OCI-LY7 (cell line): ENCODE data around the gene ZBTB42. TPM values are rescaled to one million over a fixed set of nuclear protein-coding genes. Genes with fewer than 3 reads are reported as not detected.
A peak's percentile ranks its signal among the peaks of the same experiment; 100 is the strongest.
"Not testable (repeated sequence)": the region's sequence is repeated elsewhere in the genome, so short reads cannot be mapped to it uniquely, and the experiment has no call there.

Source experiments
- BruUV-seq: library from RNA; stranded (reverse); fragments of 400-500 nt; replicated peaks from 2 replicates; lab custom pipeline; 2021; lab: Mats Ljungman, UMichigan
- CTCF ChIA-PET: fragments of 300-600 bp; sonication (Branson Sonifier 250); formaldehyde crosslinking; loops from one replicate; lab custom pipeline; 2022; ENCODE audit warnings: antibody characterized with exemption; ENCODE audit not compliant: unreplicated experiment; lab: Charles Lee
- POLR2A ChIA-PET: fragments of 300-600 bp; sonication (Branson Sonifier 250); formaldehyde crosslinking; loops from one replicate; lab custom pipeline; 2022; ENCODE audit warnings: antibody characterized with exemption; lab: Charles Lee
- DNase-seq: peaks from one replicate; pipeline ENCODE4 v3.0.0-alpha.2; 2015; ENCODE audit warnings: low spot score
- H2AFZ ChIP-seq: fragments of 200-600 bp; sonication (generic), shearing (Covaris generic); 2 replicates; pipeline ENCODE4 v1.6.1; 2014; ENCODE audit warnings: mild to moderate bottlenecking, antibody characterized with exemption, low read length, moderate library complexity
- H3K27ac ChIP-seq: fragments of 200-600 bp; sonication (generic); 2 replicates; pipeline ENCODE4 v1.5.1; 2014; ENCODE audit warnings: mixed run types, low read depth, mild to moderate bottlenecking, moderate library complexity, low read length, inconsistent platforms; ENCODE audit not compliant: poor library complexity, severe bottlenecking
- H3K36me3 ChIP-seq: fragments of 200-600 bp; sonication (generic); 2 replicates; pipeline ENCODE4 v1.6.1; 2014; ENCODE audit warnings: mild to moderate bottlenecking, antibody characterized with exemption, low read length, moderate library complexity, mixed read lengths; ENCODE audit not compliant: insufficient read depth
- H3K4me1 ChIP-seq: fragments of 200-600 bp; sonication (generic); 2 replicates; pipeline ENCODE4 v1.5.1; 2014; ENCODE audit warnings: mild to moderate bottlenecking, low read length; ENCODE audit not compliant: insufficient read depth, poor library complexity, severe bottlenecking
- H3K4me2 ChIP-seq: fragments of 200-600 bp; sonication (generic); 2 replicates; pipeline ENCODE4 v1.6.1; 2014; ENCODE audit warnings: mild to moderate bottlenecking, low read length
- H3K4me3 ChIP-seq: fragments of 200-600 bp; sonication (generic); 2 replicates; pipeline ENCODE4 v1.5.1; 2014; ENCODE audit warnings: mild to moderate bottlenecking, low read depth, low read length; ENCODE audit not compliant: poor library complexity, severe bottlenecking
- H3K79me2 ChIP-seq: fragments of 200-600 bp; sonication (generic); 2 replicates; pipeline ENCODE4 v1.6.1; 2016; ENCODE audit warnings: low read depth, mild to moderate bottlenecking, low read length, moderate library complexity, mixed read lengths; ENCODE audit not compliant: insufficient read depth
- H3K9me2 ChIP-seq: fragments of 200-600 bp; sonication (generic); 2 replicates; pipeline ENCODE4 v1.6.1; 2016; ENCODE audit warnings: mild to moderate bottlenecking, low read length, mixed read lengths; ENCODE audit not compliant: insufficient read depth
- H3K9me3 ChIP-seq: fragments of 200-600 bp; sonication (generic); 2 replicates; pipeline ENCODE4 v1.6.1; 2014; ENCODE audit warnings: mild to moderate bottlenecking, mixed run types, low read length, mixed read lengths
- H4K20me1 ChIP-seq: fragments of 200-600 bp; sonication (generic); 2 replicates; pipeline ENCODE4 v1.6.1; 2014; ENCODE audit warnings: mild to moderate bottlenecking, antibody characterized with exemption, low read length, moderate library complexity, mixed read lengths; ENCODE audit not compliant: insufficient read depth
- CTCF ChIP-seq: fragments of 200-600 bp; sonication (generic); conservative IDR thresholded peaks from 2 replicates; pipeline ENCODE4 v1.5.1; 2014; ENCODE audit warnings: mild to moderate bottlenecking, antibody characterized with exemption, low read length, moderate library complexity, mixed read lengths
- EZH2phosphoT487 ChIP-seq: fragments of 200-600 bp; sonication (generic); IDR thresholded peaks from 2 replicates; pipeline ENCODE4 v1.6.1; 2018; ENCODE audit warnings: low read depth, borderline replicate concordance, mild to moderate bottlenecking, mixed run types, antibody characterized with exemption, low read length, moderate library complexity, mixed read lengths
- intact Hi-C: fragments of 100-400 bp; cut with micrococcal nuclease; formaldehyde crosslinking; loops from one replicate; pipeline ENCODE4 v1.10.0; 2022; ENCODE audit not compliant: unreplicated experiment
- total RNA-seq, 2 experiments: library from RNA; depleted of rRNA in 1 of 2; stranded (reverse); fragments of >200 nt in 1 of 2; shearing (Covaris generic) in 1 of 2; gene quantifications; 2 replicates each; pipeline ENCODE4 v1.2.3, GENCODE V29; 2014 to 2022

ZBTB42 gene
- total RNA-seq, 2 experiments from 2014 or later = 0.98 to 1.9 TPM

GRCh38 chr14:104808456-104808855, 7.6 kb downstream of the ZBTB42 start:
- no peak for TF ChIP-seq CTCF
- no peak for TF ChIP-seq EZH2phosphoT487

GRCh38 chr14:104810316-104810715, 9.4 kb downstream of the ZBTB42 start:
- Histone ChIP-seq H3K4me1 (peaks cover 11% of the 10 kb centered on the region), H3K9me3 (no peaks in the 10 kb centered on the region), H4K20me1 (0 out of 2 replicates have a peak, but pooled peaks cover 5% of the 10 kb centered on the region), H2AFZ (no peak overlapping the region), H3K27ac (no peak overlapping the region), H3K36me3 (no peaks in the 10 kb centered on the region), H3K4me3 (no peak overlapping the region), H3K9me2 (no peaks in the 10 kb centered on the region), H3K4me2 (no peak overlapping the region), H3K79me2 (peaks cover 11% of the 10 kb centered on the region; the same call in 1 of the 2 replicates)
- ChIA-PET POLR2A (no interaction called here), CTCF (no interaction called here)
- intact Hi-C loops = no loop called here
- DNase-seq = no peak
- BruUV-seq = no TSS peak
- TF ChIP-seq EZH2phosphoT487 = no peak
- no peak for TF ChIP-seq CTCF

More at GRCh38 chr14:104808456-104808855, 7.6 kb downstream of the ZBTB42 start:
- no peak overlapping the region for H3K4me3 ChIP-seq
- H3K4me2 ChIP-seq = no peak overlapping the region
- no peaks in the 10 kb centered on the region for H3K79me2 ChIP-seq
- ChIA-PET CTCF (no interaction called here), POLR2A (no interaction called here)
- H4K20me1 ChIP-seq = no peaks in the 10 kb centered on the region
- intact Hi-C loops = no loop called here
- no peaks in the 10 kb centered on the region for H3K36me3 ChIP-seq
- H3K9me2 ChIP-seq = no peaks in the 10 kb centered on the region
- H3K4me1 ChIP-seq = peaks cover 9% of the 10 kb centered on the region
- no TSS peak for BruUV-seq
- no peaks in the 10 kb centered on the region for H3K9me3 ChIP-seq
- no peak for DNase-seq
- H3K27ac ChIP-seq = no peak overlapping the region
- no peak overlapping the region for H2AFZ ChIP-seq

GRCh38 chr14:104813286-104813685, 12.4 kb downstream of the ZBTB42 start:
- Histone ChIP-seq H4K20me1 (0 out of 2 replicates have a peak, but pooled peaks cover 5% of the 10 kb centered on the region), H3K4me3 (no peak overlapping the region), H3K36me3 (peaks cover 7% of the 10 kb centered on the region), H3K9me2 (no peaks in the 10 kb centered on the region), H3K27ac (no peak overlapping the region), H3K79me2 (peaks cover 21% of the 10 kb centered on the region; the same call in 1 of the 2 replicates), H2AFZ (no peak overlapping the region), H3K9me3 (no peaks in the 10 kb centered on the region), H3K4me2 (no peak overlapping the region), H3K4me1 (peaks cover 19% of the 10 kb centered on the region)
- ChIA-PET CTCF (no interaction called here), POLR2A (no interaction called here)
- TF ChIP-seq CTCF = no peak
- no peak for TF ChIP-seq EZH2phosphoT487
- BruUV-seq = no TSS peak
- intact Hi-C loops = no loop called here
- DNase-seq = no peak

- H4K20me1 ChIP-seq, H3K9me3 ChIP-seq, CTCF ChIA-PET, intact Hi-C loops, H3K27ac ChIP-seq, H3K36me3 ChIP-seq, H3K9me2 ChIP-seq, DNase-seq, H2AFZ ChIP-seq, BruUV-seq: not testable (repeated sequence)
- POLR2A ChIA-PET = interaction anchor here (0.6 kb wide), 1 partner anchor 206 kb away, joined by 3 read pairs; the partner anchor contains the start of gene CDCA4
- H3K4me2 ChIP-seq = peak overlapping the region; percentile 75
- H3K4me3 ChIP-seq = peak overlapping the region; percentile 77
- H3K4me1 ChIP-seq = peaks cover 19% of the 10 kb centered on the region
- peaks cover 21% of the 10 kb centered on the region; the same call in 1 of the 2 replicates for H3K79me2 ChIP-seq
Observed at GRCh38 chr14:104814701-104815100, 13.8 kb downstream of the ZBTB42 start.
